ENCODE measurements around the gene PCDHA6.
A peak's percentile ranks its signal among the peaks of the same experiment; 100 is the strongest.
"Not testable (repeated sequence)": the region's sequence is repeated elsewhere in the genome, so short reads cannot be mapped to it uniquely, and the experiment has no call there.

The PCDHA6 gene, protein sequence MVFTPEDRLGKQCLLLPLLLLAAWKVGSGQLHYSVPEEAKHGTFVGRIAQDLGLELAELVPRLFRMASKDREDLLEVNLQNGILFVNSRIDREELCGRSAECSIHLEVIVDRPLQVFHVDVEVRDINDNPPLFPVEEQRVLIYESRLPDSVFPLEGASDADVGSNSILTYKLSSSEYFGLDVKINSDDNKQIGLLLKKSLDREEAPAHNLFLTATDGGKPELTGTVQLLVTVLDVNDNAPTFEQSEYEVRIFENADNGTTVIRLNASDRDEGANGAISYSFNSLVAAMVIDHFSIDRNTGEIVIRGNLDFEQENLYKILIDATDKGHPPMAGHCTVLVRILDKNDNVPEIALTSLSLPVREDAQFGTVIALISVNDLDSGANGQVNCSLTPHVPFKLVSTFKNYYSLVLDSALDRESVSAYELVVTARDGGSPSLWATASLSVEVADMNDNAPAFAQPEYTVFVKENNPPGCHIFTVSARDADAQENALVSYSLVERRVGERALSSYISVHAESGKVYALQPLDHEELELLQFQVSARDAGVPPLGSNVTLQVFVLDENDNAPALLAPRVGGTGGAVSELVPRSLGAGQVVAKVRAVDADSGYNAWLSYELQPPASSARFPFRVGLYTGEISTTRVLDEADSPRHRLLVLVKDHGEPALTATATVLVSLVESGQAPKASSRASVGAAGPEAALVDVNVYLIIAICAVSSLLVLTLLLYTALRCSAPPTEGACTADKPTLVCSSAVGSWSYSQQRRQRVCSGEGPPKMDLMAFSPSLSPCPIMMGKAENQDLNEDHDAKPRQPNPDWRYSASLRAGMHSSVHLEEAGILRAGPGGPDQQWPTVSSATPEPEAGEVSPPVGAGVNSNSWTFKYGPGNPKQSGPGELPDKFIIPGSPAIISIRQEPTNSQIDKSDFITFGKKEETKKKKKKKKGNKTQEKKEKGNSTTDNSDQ

DNA sequence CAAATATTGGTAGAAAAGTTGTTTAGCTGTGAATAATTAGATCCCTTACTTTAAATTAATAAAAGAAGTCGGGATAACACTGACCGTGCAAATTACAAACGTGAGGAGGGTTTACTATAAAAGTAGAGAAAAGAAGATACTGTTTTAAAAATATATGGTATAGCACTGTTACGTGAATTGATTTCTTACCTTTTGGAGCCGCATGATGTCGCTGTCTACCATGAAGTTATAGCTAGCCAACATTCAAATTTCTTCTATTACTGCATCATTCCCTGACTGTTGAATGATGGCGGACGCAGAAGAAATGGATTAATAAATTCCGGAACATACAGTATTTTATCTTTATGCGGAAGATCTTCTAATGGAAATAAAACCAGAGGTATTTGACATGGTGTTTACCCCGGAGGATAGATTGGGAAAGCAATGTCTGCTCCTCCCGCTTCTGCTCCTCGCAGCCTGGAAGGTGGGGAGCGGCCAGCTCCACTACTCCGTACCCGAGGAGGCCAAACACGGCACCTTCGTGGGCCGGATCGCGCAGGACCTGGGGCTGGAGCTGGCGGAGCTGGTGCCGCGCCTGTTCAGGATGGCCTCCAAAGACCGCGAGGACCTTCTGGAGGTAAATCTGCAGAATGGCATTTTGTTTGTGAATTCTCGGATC lies at the start of gene PCDHA6:
PCDHA6 (plus strand) TSS at position 257 of the 658 bp plus-strand sequence; CDS start at position 389, 132 bp downstream.
- DNase-seq (ENCODE audit: low read depth) = no peak

DNA sequence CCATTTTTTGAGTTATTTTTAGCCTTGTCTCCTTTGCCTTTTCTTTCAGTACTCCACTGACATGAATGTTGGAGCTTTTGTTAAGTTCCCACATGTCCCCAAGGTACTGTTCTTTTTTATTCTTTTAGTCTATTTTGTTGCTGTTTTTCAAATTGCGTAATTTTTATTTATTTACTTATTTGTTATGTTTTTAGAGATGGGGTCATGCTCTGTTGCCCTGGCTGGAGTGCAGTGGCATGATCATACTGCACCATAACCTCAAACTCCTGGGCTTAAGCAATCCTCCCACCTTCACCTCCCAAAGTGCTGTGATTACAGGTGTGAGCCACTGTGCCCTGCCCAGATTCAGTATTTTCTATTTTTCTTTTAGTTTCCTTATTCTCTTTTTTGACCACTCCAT lies 47.2 kb upstream of the PCDHA6 start:
- DNase-seq (ENCODE audit: low read depth) = no peak

DNA sequence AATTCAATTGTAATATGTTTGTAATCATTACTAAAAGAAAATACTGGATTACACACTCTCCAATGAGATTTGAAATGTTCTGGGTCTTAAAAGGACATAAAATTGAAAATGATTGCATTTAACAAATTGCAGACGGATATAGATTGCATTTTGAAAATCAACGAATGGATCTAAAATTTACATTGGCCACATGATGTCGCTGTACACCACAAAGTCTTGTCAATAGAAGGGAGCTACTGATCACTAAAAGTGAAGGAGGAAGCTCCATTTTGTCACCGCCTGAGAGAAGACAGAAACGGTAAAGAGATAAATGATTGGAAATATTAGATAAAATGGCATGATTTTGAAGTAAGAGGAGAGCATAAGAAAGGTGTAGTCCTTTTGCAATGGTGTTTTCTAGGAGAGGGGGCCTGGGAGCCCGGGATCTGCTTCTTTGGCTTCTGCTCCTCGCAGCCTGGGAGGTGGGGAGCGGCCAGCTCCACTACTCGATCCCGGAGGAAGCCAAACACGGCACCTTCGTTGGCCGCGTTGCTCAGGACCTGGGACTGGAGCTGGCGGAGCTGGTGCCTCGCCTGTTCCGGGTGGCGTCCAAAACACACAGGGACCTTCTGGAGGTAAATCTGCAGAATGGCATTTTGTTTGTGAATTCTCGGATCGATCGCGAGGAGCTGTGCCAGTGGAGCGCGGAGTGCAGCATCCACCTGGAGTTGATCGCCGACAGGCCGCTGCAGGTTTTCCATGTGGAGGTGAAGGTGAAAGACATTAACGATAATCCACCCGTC lies 41.7 kb upstream of the PCDHA6 start, which contains the start of gene PCDHA1:
PCDHA1 (plus strand) TSS at position 236 of the 782 bp plus-strand sequence.
- DNase-seq (ENCODE audit: low read depth) = no peak

DNA sequence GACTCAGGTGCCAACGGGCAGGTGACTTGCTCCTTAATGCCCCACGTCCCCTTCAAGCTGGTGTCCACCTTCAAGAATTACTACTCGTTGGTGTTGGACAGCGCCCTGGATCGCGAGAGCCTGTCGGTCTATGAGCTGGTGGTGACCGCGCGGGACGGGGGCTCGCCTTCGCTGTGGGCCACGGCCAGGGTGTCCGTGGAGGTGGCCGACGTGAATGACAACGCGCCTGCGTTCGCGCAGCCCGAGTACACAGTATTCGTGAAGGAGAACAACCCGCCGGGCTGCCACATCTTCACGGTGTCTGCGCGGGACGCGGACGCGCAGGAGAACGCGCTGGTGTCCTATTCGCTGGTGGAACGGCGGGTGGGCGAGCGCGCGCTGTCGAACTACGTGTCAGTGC lies 40.3 kb upstream of the PCDHA6 start:
- not testable (repeated sequence) for DNase-seq (ENCODE audit: low read depth)

DNA sequence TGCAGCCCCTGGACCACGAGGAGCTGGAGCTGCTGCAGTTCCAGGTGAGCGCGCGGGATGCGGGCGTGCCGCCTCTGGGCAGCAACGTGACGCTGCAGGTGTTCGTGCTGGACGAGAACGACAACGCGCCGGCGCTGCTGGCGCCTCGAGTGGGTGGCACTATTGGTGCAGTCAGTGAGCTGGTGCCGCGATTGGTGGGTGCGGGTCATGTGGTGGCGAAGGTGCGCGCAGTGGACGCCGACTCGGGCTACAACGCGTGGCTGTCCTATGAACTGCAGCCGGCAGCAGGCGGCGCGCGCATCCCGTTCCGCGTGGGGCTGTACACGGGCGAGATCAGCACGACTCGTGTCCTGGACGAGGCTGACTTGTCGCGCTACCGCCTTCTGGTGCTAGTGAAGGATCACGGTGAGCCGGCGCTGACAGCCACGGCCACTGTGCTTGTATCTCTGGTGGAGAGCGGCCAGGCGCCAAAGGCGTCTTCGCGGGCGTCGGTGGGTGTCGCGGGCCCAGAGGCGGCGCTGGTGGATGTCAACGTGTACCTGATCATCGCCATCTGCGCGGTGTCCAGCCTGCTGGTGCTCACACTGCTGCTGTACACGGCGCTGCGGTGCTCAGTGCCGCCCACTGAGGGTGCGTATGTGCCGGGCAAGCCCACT lies 39.8 kb upstream of the PCDHA6 start:
- not testable (repeated sequence) for DNase-seq (ENCODE audit: low read depth)

DNA sequence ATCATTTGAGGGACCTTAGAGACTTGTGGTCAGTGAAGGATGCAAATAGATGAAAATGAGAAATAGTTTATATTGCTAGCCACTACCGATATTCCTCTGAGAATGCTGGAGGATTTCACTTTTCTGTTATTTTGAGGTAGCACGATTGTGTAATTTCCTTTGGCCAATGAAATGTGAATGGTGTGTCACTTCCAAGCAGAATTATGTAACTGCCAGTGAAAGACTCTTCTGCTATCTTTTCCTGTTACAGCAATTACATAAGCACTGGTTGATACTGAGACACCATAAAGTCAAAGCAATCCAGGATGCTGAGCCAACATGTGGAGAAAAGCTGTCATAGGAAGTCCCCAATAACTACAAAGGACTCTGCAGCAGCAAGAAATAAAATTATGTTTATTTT lies 36.7 kb upstream of the PCDHA6 start:
- no peak for DNase-seq (ENCODE audit: low read depth)

DNA sequence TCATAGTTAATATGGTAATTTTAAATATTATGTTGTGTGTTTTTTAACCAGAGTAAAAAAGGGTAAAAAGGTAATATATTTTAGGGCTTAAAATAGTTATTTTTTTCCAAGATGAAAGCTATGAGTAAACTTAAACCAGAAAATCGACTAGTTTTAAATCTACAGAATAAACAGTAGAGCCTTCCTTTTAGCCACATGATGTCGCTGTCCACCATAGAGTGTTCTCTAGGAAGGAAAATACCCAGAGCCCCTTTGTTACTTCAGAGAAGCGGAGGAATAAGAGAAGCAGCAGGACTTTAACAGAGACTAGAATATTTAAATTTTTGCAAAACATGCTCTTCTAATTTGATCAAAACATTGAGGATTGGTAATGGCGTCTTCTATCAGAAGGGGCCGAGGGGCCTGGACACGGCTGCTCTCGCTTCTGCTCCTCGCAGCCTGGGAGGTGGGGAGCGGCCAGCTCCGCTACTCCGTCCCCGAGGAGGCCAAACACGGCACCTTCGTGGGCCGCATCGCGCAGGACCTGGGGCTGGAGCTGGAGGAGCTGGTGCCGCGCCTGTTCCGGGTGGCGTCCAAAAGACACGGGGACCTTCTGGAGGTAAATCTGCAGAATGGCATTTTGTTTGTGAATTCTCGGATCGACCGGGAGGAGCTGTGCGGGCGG lies 33.0 kb upstream of the PCDHA6 start, which contains the start of gene PCDHA2:
PCDHA2 (plus strand) TSS at position 258 of the 664 bp plus-strand sequence.
- no peak for DNase-seq (ENCODE audit: low read depth)

DNA sequence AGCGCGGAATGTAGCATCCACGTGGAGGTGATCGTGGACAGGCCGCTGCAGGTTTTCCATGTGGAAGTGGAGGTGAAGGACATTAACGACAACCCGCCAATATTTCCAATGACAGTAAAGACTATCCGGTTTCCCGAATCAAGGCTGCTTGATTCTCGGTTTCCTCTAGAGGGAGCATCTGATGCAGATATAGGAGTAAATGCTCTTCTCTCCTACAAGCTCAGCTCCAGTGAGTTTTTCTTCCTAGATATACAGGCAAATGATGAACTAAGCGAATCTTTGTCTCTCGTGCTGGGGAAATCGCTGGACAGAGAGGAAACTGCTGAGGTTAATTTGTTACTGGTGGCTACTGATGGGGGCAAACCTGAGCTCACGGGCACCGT lies 32.5 kb upstream of the PCDHA6 start:
- DNase-seq (ENCODE audit: low read depth) = no peak

DNA sequence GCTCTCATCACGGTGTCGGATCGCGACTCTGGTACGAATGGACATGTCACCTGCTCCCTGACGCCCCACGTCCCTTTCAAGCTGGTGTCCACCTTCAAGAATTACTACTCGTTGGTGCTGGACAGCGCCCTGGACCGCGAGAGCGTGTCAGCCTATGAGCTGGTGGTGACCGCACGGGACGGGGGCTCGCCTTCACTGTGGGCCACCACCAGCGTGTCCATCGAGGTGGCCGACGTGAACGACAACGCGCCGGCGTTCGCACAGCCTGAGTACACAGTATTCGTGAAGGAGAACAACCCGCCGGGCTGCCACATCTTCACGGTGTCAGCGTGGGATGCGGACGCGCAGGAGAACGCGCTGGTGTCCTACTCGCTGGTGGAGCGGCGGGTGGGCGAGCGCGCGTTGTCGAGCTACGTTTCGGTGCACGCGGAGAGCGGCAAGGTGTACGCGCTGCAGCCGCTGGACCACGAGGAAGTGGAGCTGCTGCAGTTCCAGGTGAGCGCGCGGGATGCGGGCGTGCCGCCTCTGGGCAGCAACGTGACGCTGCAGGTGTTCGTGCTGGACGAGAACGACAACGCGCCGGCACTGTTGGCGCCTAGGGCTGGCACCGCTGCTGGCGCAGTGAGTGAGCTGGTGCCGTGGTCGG lies 31.6 kb upstream of the PCDHA6 start:
- not testable (repeated sequence) for DNase-seq (ENCODE audit: low read depth)

DNA sequence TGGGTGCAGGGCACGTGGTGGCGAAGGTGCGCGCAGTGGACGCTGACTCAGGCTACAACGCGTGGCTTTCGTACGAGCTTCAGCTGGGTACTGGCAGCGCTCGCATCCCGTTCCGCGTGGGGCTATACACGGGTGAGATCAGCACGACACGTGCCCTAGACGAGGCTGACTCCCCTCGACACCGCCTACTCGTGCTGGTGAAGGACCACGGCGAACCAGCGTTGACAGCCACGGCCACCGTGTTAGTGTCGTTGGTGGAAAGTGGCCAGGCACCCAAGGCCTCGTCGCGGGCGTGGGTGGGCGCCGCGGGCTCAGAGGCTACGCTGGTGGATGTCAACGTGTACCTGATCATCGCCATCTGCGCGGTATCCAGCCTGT lies 31.1 kb upstream of the PCDHA6 start:
- no peak for DNase-seq (ENCODE audit: low read depth)

DNA sequence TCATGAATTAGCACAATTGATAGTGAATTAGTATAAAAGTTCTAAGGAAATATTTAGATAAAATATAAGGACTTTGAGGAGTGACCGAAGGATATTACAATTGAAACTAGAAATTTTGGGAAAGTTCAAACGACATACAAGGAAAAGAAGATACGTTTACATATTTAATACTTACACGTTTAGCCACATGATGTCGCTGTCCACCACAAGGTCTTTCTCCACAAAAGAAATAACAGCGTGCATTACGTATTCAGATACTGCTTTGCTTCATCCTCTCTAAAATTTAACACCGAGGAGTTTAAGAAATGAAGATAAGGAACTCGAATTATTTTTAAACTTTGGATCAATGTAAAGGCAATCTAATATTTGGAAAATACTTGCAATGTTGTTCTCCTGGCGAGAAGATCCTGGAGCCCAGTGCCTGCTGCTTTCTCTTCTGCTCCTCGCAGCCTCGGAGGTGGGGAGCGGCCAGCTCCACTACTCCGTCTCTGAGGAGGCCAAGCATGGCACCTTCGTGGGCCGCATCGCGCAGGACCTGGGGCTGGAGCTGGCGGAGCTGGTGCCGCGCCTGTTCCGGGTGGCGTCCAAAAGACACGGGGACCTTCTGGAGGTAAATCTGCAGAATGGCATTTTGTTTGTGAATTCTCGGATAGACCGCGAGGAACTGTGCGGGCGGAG lies 26.8 kb upstream of the PCDHA6 start, which contains the start of gene PCDHA3:
PCDHA3 (plus strand) TSS at position 242 of the 678 bp plus-strand sequence.
- peak; percentile 8 for DNase-seq (ENCODE audit: low read depth)

DNA sequence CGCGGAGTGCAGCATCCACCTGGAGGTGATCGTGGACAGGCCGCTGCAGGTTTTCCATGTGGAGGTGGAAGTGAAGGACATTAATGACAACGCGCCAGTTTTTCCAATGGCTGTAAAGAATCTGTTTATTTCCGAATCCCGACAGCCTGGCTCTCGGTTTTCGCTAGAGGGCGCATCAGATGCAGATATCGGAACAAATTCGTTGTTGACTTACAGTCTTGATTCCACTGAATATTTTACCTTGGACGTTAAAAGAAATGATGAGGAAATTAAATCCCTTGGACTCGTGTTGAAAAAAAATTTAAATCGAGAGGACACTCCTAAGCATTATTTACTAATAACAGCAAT lies 26.3 kb upstream of the PCDHA6 start:
- no peak for DNase-seq (ENCODE audit: low read depth)

DNA sequence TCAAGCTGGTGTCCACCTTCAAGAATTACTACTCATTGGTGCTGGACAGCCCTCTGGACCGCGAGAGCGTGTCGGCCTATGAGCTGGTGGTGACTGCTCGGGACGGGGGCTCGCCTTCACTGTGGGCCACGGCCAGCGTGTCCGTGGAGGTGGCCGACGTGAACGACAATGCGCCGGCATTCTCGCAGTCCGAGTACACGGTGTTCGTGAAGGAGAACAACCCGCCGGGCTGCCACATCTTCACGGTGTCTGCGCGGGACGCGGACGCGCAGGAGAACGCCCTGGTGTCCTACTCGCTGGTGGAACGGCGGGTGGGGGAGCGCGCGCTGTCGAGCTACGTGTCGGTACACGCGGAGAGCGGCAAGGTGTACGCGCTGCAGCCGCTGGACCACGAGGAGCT lies 25.4 kb upstream of the PCDHA6 start:
- DNase-seq (ENCODE audit: low read depth) = not testable (repeated sequence)

DNA sequence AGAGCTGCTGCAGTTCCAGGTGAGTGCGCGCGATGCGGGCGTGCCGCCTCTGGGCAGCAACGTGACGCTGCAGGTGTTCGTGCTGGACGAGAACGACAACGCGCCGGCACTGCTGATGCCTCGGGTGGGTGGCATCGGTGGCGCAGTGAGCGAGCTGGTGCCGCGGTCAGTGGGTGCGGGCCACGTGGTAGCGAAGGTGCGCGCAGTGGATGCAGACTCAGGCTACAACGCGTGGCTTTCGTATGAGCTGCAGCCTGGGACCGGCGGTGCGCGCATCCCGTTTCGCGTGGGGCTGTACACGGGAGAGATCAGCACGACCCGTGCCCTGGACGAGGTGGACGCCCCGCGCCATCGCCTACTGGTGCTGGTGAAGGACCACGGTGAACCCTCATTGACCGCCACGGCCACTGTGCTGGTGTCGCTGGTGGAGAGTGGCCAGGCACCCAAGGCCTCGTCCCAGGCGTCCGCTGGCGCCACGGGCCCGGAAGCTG lies 24.9 kb upstream of the PCDHA6 start:
- DNase-seq (ENCODE audit: low read depth) = no peak

DNA sequence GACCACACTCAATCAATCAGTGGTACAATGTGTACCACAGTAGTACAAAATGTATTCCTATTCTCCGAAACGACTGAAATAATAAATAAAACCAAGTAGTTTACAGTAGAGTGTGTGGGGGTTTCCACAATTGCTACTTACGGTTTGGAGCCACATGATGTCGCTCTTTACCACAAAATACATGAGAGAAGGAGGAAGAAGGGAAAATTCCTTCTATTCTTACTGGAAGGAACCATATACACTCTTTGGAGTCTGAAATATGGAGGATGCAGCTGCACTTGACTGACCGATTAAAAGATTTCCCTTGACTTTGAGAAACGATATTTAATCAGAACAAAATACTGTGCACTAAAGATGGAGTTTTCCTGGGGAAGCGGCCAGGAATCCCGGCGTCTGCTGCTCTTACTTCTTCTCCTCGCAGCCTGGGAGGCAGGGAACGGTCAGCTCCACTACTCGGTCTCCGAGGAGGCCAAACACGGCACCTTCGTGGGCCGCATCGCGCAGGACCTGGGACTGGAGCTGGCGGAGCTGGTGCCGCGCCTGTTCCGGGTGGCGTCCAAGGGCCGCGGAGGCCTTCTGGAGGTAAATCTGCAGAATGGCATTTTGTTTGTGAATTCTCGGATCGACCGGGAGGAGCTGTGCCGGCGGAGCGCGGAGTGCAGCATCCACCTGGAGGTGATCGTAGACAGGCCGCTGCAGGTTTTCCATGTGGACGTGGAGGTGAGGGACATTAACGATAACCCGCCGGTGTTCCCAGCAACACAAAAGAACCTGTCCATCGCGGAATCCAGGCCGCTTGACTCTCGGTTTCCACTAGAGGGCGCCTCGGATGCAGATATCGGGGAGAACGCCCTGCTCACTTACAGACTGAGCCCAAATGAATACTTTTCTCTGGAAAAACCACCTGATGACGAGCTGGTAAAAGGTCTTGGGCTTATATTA lies 20.7 kb upstream of the PCDHA6 start, which contains the start of gene PCDHA4:
PCDHA4 (plus strand) TSS at position 235 of the 942 bp plus-strand sequence.
- no peak for DNase-seq (ENCODE audit: low read depth)

DNA sequence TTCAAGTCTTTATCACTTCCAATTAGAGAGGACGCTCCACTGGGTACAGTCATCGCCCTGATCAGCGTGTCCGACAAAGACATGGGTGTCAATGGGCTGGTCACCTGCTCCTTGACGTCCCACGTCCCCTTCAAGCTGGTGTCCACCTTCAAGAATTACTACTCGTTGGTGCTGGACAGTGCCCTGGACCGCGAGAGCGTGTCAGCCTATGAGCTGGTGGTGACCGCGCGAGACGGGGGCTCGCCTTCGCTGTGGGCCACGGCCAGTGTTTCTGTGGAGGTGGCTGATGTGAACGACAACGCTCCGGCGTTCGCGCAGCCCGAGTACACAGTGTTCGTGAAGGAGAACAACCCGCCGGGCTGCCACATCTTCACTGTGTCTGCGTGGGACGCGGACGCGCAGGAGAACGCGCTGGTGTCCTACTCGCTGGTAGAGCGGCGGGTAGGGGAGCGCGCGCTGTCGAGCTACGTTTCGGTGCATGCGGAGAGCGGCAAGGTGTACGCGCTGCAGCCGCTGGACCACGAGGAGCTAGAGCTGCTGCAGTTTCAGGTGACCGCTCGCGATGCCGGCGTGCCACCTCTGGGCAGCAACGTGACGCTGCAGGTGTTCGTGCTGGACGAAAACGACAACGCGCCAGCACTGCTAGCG lies 19.4 kb upstream of the PCDHA6 start:
- not testable (repeated sequence) for DNase-seq (ENCODE audit: low read depth)

DNA sequence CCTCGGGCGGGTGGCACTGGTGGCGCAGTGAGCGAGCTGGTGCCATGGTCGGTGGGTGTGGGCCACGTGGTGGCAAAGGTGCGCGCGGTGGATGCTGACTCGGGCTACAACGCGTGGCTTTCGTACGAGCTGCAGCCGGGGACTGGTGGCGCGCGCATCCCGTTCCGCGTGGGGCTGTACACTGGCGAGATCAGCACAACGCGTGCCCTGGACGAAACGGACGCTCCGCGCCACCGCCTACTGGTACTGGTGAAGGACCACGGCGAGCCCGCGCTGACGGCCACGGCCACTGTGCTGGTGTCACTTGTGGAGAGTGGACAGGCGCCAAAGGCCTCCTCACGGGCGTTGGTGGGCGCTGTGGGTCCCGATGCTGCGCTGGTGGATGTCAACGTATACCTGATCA lies 18.9 kb upstream of the PCDHA6 start:
- DNase-seq (ENCODE audit: low read depth) = no peak

Measured in stromal cell of bone marrow (primary cell).